Mammary epithelial cell (primary cell): Measurements from ENCODE around the gene SLC2A9.

Experiments
- EZH2 ChIP-seq: IDR thresholded peaks from 2 replicates; pipeline ENCODE4 v1.6.1; 2012; ENCODE audit warnings: low read length, inconsistent platforms, borderline replicate concordance
- TF ChIP-seq, protein P1 (sequence below), 2 donors: IDR thresholded peaks in 1 of 2; conservative IDR thresholded peaks in 1 of 2; 2 replicates each; pipeline ENCODE4 v1.5.1; 2011 to 2012; ENCODE audit warnings: inconsistent platforms in 2 of 2, low read length in 2 of 2, mild to moderate bottlenecking in 2 of 2, control low read depth in 1 of 2, low read depth in 1 of 2; ENCODE audit not compliant: insufficient read depth in 1 of 2; ENCODE audit errors: extremely low read depth in 1 of 2

DNA sequence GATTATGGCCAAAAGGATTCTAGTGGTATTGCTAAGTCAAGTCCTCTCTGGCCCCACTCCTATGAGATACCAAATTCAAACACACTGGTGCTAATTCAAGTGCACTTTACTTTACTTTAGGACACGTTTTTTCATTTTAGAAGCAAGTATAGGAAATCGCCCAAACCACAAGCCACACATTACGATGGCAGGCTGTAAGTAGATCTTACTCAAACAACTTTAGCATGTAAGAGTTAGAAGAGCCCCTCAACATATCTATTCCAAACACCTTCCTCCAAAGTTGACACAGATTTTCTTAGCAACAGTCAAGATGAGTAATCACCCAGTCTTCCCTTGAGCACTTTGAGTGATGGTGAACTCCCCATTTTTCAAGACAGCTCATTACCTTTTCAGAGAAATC lies 196.2 kb downstream of the SLC2A9 start:
- no peak for TF ChIP-seq EZH2
- TF ChIP-seq, protein P1, sequence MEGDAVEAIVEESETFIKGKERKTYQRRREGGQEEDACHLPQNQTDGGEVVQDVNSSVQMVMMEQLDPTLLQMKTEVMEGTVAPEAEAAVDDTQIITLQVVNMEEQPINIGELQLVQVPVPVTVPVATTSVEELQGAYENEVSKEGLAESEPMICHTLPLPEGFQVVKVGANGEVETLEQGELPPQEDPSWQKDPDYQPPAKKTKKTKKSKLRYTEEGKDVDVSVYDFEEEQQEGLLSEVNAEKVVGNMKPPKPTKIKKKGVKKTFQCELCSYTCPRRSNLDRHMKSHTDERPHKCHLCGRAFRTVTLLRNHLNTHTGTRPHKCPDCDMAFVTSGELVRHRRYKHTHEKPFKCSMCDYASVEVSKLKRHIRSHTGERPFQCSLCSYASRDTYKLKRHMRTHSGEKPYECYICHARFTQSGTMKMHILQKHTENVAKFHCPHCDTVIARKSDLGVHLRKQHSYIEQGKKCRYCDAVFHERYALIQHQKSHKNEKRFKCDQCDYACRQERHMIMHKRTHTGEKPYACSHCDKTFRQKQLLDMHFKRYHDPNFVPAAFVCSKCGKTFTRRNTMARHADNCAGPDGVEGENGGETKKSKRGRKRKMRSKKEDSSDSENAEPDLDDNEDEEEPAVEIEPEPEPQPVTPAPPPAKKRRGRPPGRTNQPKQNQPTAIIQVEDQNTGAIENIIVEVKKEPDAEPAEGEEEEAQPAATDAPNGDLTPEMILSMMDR (conservative IDR thresholded peaks at IDR 0.05 in 1 of 2, IDR thresholded peaks at IDR 0.05 in 1 of 2; ENCODE audit: extremely low read depth in 1 of 2, insufficient read depth in 1 of 2, low read depth in 1 of 2, low read length in 2 of 2) = no peak
